H9 (cell line): ENCODE measurements around the gene PCDHGA6. TPM values are rescaled to one million over a fixed set of nuclear protein-coding genes. Genes with fewer than 3 reads are reported as not detected.

ENCODE experiments used
- DNase-seq: peaks from one replicate; pipeline ENCODE4 v3.0.0-alpha.2; 2017
- H2AFZ ChIP-seq: one replicate; pipeline ENCODE4 v1.6.1; 2013; ENCODE audit warnings: mild to moderate bottlenecking, low read length, control low read depth, moderate library complexity
- H2AK5ac ChIP-seq: 2 replicates; pipeline ENCODE4 v1.6.1; 2013; ENCODE audit warnings: low read length, control low read depth, mixed read lengths; ENCODE audit not compliant: insufficient read length
- H2BK120ac ChIP-seq: one replicate; pipeline ENCODE4 v1.6.1; 2013; ENCODE audit warnings: low read depth, mild to moderate bottlenecking, low read length, control low read depth, inconsistent platforms; ENCODE audit not compliant: poor library complexity, severe bottlenecking
- H2BK12ac ChIP-seq: 2 replicates; pipeline ENCODE4 v1.6.1; 2013; ENCODE audit warnings: low read length, control low read depth, mixed read lengths, low read depth; ENCODE audit not compliant: insufficient read length
- H2BK15ac ChIP-seq: 2 replicates; pipeline ENCODE4 v1.6.1; 2013; ENCODE audit warnings: low read depth, low read length, control low read depth
- H2BK20ac ChIP-seq: one replicate; pipeline ENCODE4 v1.6.1; 2013; ENCODE audit warnings: low read depth, mild to moderate bottlenecking, low read length, control low read depth, inconsistent platforms; ENCODE audit not compliant: poor library complexity, severe bottlenecking
- H2BK5ac ChIP-seq: 2 replicates; pipeline ENCODE4 v1.6.1; 2013; ENCODE audit warnings: low read length, control low read depth, mixed read lengths; ENCODE audit not compliant: insufficient read length
- H3K14ac ChIP-seq: 2 replicates; pipeline ENCODE4 v1.6.1; 2013; ENCODE audit warnings: low read length, control low read depth; ENCODE audit not compliant: insufficient read depth
- H3K18ac ChIP-seq: 2 replicates; pipeline ENCODE4 v1.6.1; 2013; ENCODE audit warnings: low read depth, mild to moderate bottlenecking, mixed read lengths, low read length, control low read depth; ENCODE audit not compliant: insufficient read length
- H3K23ac ChIP-seq: 2 replicates; pipeline ENCODE4 v1.6.1; 2013; ENCODE audit warnings: low read length, control low read depth, mixed read lengths, low read depth; ENCODE audit not compliant: insufficient read length
- H3K23me2 ChIP-seq: 2 replicates; pipeline ENCODE4 v1.6.1; 2013; ENCODE audit warnings: low read depth, mild to moderate bottlenecking, mixed read lengths, low read length, control low read depth; ENCODE audit not compliant: insufficient read length, poor library complexity, severe bottlenecking
- H3K27ac ChIP-seq: 2 replicates; pipeline ENCODE4 v1.5.1; 2013; ENCODE audit warnings: low read length, control low read depth, mixed read lengths, low read depth; ENCODE audit not compliant: insufficient read length
- H3K27me3 ChIP-seq: 2 replicates; pipeline ENCODE4 v1.6.1; 2013; ENCODE audit warnings: low read length, control low read depth, inconsistent platforms; ENCODE audit not compliant: insufficient read depth
- H3K4ac ChIP-seq: 2 replicates; pipeline ENCODE4 v1.6.1; 2013; ENCODE audit warnings: low read depth, mild to moderate bottlenecking, control low read depth, inconsistent platforms, low read length, moderate library complexity
- H3K4me1 ChIP-seq: 2 replicates; pipeline ENCODE4 v1.6.1; 2013; ENCODE audit warnings: low read length, control low read depth, inconsistent platforms; ENCODE audit not compliant: insufficient read depth
- H3K4me2 ChIP-seq: 2 replicates; pipeline ENCODE4 v1.6.1; 2013; ENCODE audit warnings: low read length, control low read depth, mixed read lengths; ENCODE audit not compliant: insufficient read length, insufficient read depth
- H3K56ac ChIP-seq: 2 replicates; pipeline ENCODE4 v1.6.1; 2013; ENCODE audit warnings: low read depth, mild to moderate bottlenecking, mixed read lengths, low read length, control low read depth; ENCODE audit not compliant: insufficient read length
- H3K79me1 ChIP-seq: 2 replicates; pipeline ENCODE4 v1.6.1; 2013; ENCODE audit warnings: low read depth, mild to moderate bottlenecking, moderate library complexity, low read length, control low read depth, inconsistent platforms; ENCODE audit not compliant: insufficient read depth, poor library complexity, severe bottlenecking
- H3K79me2 ChIP-seq: 2 replicates; pipeline ENCODE4 v1.6.1; 2013; ENCODE audit warnings: low read length, control low read depth, inconsistent platforms; ENCODE audit not compliant: insufficient read depth
- H3K9ac ChIP-seq: 2 replicates; pipeline ENCODE4 v1.6.1; 2013; ENCODE audit warnings: low read length, control low read depth, mixed read lengths; ENCODE audit not compliant: insufficient read length; ENCODE audit errors: extremely low read depth
- H3K9me3 ChIP-seq: one replicate; pipeline ENCODE4 v1.6.1; 2013; ENCODE audit warnings: low read depth, low read length, inconsistent platforms; ENCODE audit not compliant: control insufficient read depth
- H3T11ph ChIP-seq: one replicate; pipeline ENCODE4 v1.6.1; 2013; ENCODE audit warnings: mild to moderate bottlenecking, low read length, control low read depth, inconsistent platforms
- H4K20me1 ChIP-seq: one replicate; pipeline ENCODE4 v1.6.1; 2013; ENCODE audit not compliant: control insufficient read depth, insufficient read length, insufficient read depth
- H4K5ac ChIP-seq: 2 replicates; pipeline ENCODE4 v1.6.1; 2013; ENCODE audit warnings: low read depth, mild to moderate bottlenecking, mixed read lengths, low read length, control low read depth; ENCODE audit not compliant: insufficient read length
- H4K8ac ChIP-seq: replicated peaks from 2 replicates; pipeline ENCODE4 v1.6.1; 2013; ENCODE audit warnings: low read length, control low read depth, mixed read lengths, low read depth; ENCODE audit not compliant: insufficient read length
- H4K91ac ChIP-seq: 2 replicates; pipeline ENCODE4 v1.6.1; 2013; ENCODE audit warnings: low read depth, mild to moderate bottlenecking, moderate library complexity, mixed read lengths, low read length, control low read depth; ENCODE audit not compliant: insufficient read length
- H3K27ac Mint-ChIP-seq, 3 experiments: 2 replicates in 2 of 3; 3 replicates in 1 of 3; pipeline ENCODE4 v1.8.0; 2020 to 2021; ENCODE audit warnings: mixed read lengths in 3 of 3, mild to moderate bottlenecking in 1 of 3, moderate library complexity in 1 of 3
- H3K27me3 Mint-ChIP-seq: 2 replicates; pipeline ENCODE4 v1.8.0; 2021; ENCODE audit warnings: low read depth, mild to moderate bottlenecking, moderate library complexity, mixed read lengths
- H3K36me3 Mint-ChIP-seq, 3 experiments: 2 replicates in 2 of 3; 3 replicates in 1 of 3; pipeline ENCODE4 v1.8.0; 2020 to 2021; ENCODE audit warnings: low read depth in 3 of 3, mixed read lengths in 3 of 3; ENCODE audit not compliant: insufficient read depth in 1 of 3
- H3K4me1 Mint-ChIP-seq, 2 experiments: 2 replicates each; pipeline ENCODE4 v1.8.0; 2020; ENCODE audit warnings: mixed read lengths in 2 of 2
- H3K4me3 Mint-ChIP-seq, 2 experiments: 2 replicates in 1 of 2; 3 replicates in 1 of 2; pipeline ENCODE4 v1.8.0; 2020 to 2021; ENCODE audit warnings: mild to moderate bottlenecking in 2 of 2, mixed read lengths in 2 of 2, moderate library complexity in 1 of 2
- H3K9me3 Mint-ChIP-seq, 2 experiments: 2 replicates in 1 of 2; 3 replicates in 1 of 2; pipeline ENCODE4 v1.8.0; 2020; ENCODE audit warnings: mild to moderate bottlenecking in 2 of 2, mixed read lengths in 2 of 2, moderate library complexity in 1 of 2
- CTCF ChIP-seq: fragments of 200-600 bp; sonication (generic); conservative IDR thresholded peaks from 3 replicates; pipeline ENCODE4 v1.8.0; 2021; ENCODE audit warnings: antibody characterized with exemption, mild to moderate bottlenecking
- WGBS: extraction: QIAGEN DNeasy Blood & Tissue Kit; methylation state at CpG from one replicate; pipeline ENCODE4 v1.1.7; 2013; ENCODE audit warnings: missing lambda C conversion rate, low lambda C conversion rate, mixed read lengths; ENCODE audit not compliant: insufficient read length; ENCODE audit errors: extremely low coverage; 5-methylcytosine and 5-hydroxymethylcytosine counted together
- total RNA-seq: library from RNA; stranded (reverse); gene quantifications from 2 replicates; pipeline ENCODE4 v1.2.1, GENCODE V29; 2021

The PCDHGA6 gene
- total RNA-seq, 1 experiment from 2014 or later: 1.7 TPM

- no peak for DNase-seq
- Histone ChIP-seq H3K18ac (no peak within 1 kb of the TSS), H3K27ac (no peak within 1 kb of the TSS), H3K56ac (no peak within 1 kb of the TSS), H2BK20ac (no peak within 1 kb of the TSS), H3K9ac (no peak within 1 kb of the TSS), H2BK120ac (no peak within 1 kb of the TSS), H2BK5ac (no peak within 1 kb of the TSS), H3K14ac (no peak within 1 kb of the TSS), H2BK12ac (no peak within 1 kb of the TSS), H3K4ac (no peak within 1 kb of the TSS), H3K4me1 (0 out of 2 replicates have a peak, but pooled peaks cover 2% of the 10 kb centered on the region), H2AFZ (no peak within 1 kb of the TSS), H4K5ac (no peak within 1 kb of the TSS), H3K23me2 (no peaks in the 10 kb centered on the region), H4K8ac (no peak within 1 kb of the TSS), H3T11ph (no peak within 1 kb of the TSS), H4K91ac (no peak within 1 kb of the TSS), H4K20me1 (no peaks in the 10 kb centered on the region), H3K9me3 (peaks cover 53% of the 10 kb centered on the region), H2AK5ac (no peak within 1 kb of the TSS), H3K79me2 (no peaks in the 10 kb centered on the region), H3K79me1 (no peaks in the 10 kb centered on the region), H3K23ac (no peak within 1 kb of the TSS), H3K4me2 (no peak within 1 kb of the TSS), H2BK15ac (no peak within 1 kb of the TSS), H3K27me3 (no peaks in the 10 kb centered on the region)
- Mint-ChIP-seq H3K9me3 (peaks cover 62 to 76% of the 10 kb centered on the region in 2 experiments), H3K27me3 (peaks cover 10% of the 10 kb centered on the region), H3K36me3 (peaks cover 29 to 64% (median 56%) of the 10 kb centered on the region in 3 experiments), H3K27ac (0 out of 7 replicates have a peak within 1 kb of the TSS, but pooled peaks of 1 of the 3 experiments have one; percentile 59), H3K4me1 (no peaks in the 10 kb centered on the region), H3K4me3 (no peak within 1 kb of the TSS)
- WGBS: no CpG with 5 or more reads among the region's 38 CpGs
- no peak for TF ChIP-seq CTCF
Observed at GRCh38 chr5:141392429-141393198, 18.9 kb downstream of the PCDHGA6 start, which contains the start of gene PCDHGA8. Gene PCDHGA8, plus strand, starts transcription at chr5:141392633. Its CDS starts 181 bp downstream, at chr5:141392814.
